H9 (cell line): ENCODE measurements around the gene BAZ1B. TPM values are rescaled to one million over a fixed set of nuclear protein-coding genes. Genes with fewer than 3 reads are reported as not detected.

Source experiments
- DNase-seq: peaks from one replicate; pipeline ENCODE4 v3.0.0-alpha.2; 2017
- H2AFZ ChIP-seq: one replicate; pipeline ENCODE4 v1.6.1; 2013; ENCODE audit warnings: mild to moderate bottlenecking, low read length, control low read depth, moderate library complexity
- H2AK5ac ChIP-seq: 2 replicates; pipeline ENCODE4 v1.6.1; 2013; ENCODE audit warnings: low read length, control low read depth, mixed read lengths; ENCODE audit not compliant: insufficient read length
- H2BK120ac ChIP-seq: one replicate; pipeline ENCODE4 v1.6.1; 2013; ENCODE audit warnings: low read depth, mild to moderate bottlenecking, low read length, control low read depth, inconsistent platforms; ENCODE audit not compliant: poor library complexity, severe bottlenecking
- H2BK12ac ChIP-seq: 2 replicates; pipeline ENCODE4 v1.6.1; 2013; ENCODE audit warnings: low read length, control low read depth, mixed read lengths, low read depth; ENCODE audit not compliant: insufficient read length
- H2BK15ac ChIP-seq: 2 replicates; pipeline ENCODE4 v1.6.1; 2013; ENCODE audit warnings: low read depth, low read length, control low read depth
- H2BK20ac ChIP-seq: one replicate; pipeline ENCODE4 v1.6.1; 2013; ENCODE audit warnings: low read depth, mild to moderate bottlenecking, low read length, control low read depth, inconsistent platforms; ENCODE audit not compliant: poor library complexity, severe bottlenecking
- H2BK5ac ChIP-seq: 2 replicates; pipeline ENCODE4 v1.6.1; 2013; ENCODE audit warnings: low read length, control low read depth, mixed read lengths; ENCODE audit not compliant: insufficient read length
- H3K14ac ChIP-seq: 2 replicates; pipeline ENCODE4 v1.6.1; 2013; ENCODE audit warnings: low read length, control low read depth; ENCODE audit not compliant: insufficient read depth
- H3K18ac ChIP-seq: 2 replicates; pipeline ENCODE4 v1.6.1; 2013; ENCODE audit warnings: low read depth, mild to moderate bottlenecking, mixed read lengths, low read length, control low read depth; ENCODE audit not compliant: insufficient read length
- H3K23ac ChIP-seq: 2 replicates; pipeline ENCODE4 v1.6.1; 2013; ENCODE audit warnings: low read length, control low read depth, mixed read lengths, low read depth; ENCODE audit not compliant: insufficient read length
- H3K23me2 ChIP-seq: 2 replicates; pipeline ENCODE4 v1.6.1; 2013; ENCODE audit warnings: low read depth, mild to moderate bottlenecking, mixed read lengths, low read length, control low read depth; ENCODE audit not compliant: insufficient read length, poor library complexity, severe bottlenecking
- H3K27ac ChIP-seq: 2 replicates; pipeline ENCODE4 v1.5.1; 2013; ENCODE audit warnings: low read length, control low read depth, mixed read lengths, low read depth; ENCODE audit not compliant: insufficient read length
- H3K27me3 ChIP-seq: 2 replicates; pipeline ENCODE4 v1.6.1; 2013; ENCODE audit warnings: low read length, control low read depth, inconsistent platforms; ENCODE audit not compliant: insufficient read depth
- H3K4ac ChIP-seq: 2 replicates; pipeline ENCODE4 v1.6.1; 2013; ENCODE audit warnings: low read depth, mild to moderate bottlenecking, control low read depth, inconsistent platforms, low read length, moderate library complexity
- H3K4me1 ChIP-seq: 2 replicates; pipeline ENCODE4 v1.6.1; 2013; ENCODE audit warnings: low read length, control low read depth, inconsistent platforms; ENCODE audit not compliant: insufficient read depth
- H3K4me2 ChIP-seq: 2 replicates; pipeline ENCODE4 v1.6.1; 2013; ENCODE audit warnings: low read length, control low read depth, mixed read lengths; ENCODE audit not compliant: insufficient read length, insufficient read depth
- H3K56ac ChIP-seq: 2 replicates; pipeline ENCODE4 v1.6.1; 2013; ENCODE audit warnings: low read depth, mild to moderate bottlenecking, mixed read lengths, low read length, control low read depth; ENCODE audit not compliant: insufficient read length
- H3K79me1 ChIP-seq: 2 replicates; pipeline ENCODE4 v1.6.1; 2013; ENCODE audit warnings: low read depth, mild to moderate bottlenecking, moderate library complexity, low read length, control low read depth, inconsistent platforms; ENCODE audit not compliant: insufficient read depth, poor library complexity, severe bottlenecking
- H3K79me2 ChIP-seq: 2 replicates; pipeline ENCODE4 v1.6.1; 2013; ENCODE audit warnings: low read length, control low read depth, inconsistent platforms; ENCODE audit not compliant: insufficient read depth
- H3K9ac ChIP-seq: 2 replicates; pipeline ENCODE4 v1.6.1; 2013; ENCODE audit warnings: low read length, control low read depth, mixed read lengths; ENCODE audit not compliant: insufficient read length; ENCODE audit errors: extremely low read depth
- H3K9me3 ChIP-seq: one replicate; pipeline ENCODE4 v1.6.1; 2013; ENCODE audit warnings: low read depth, low read length, inconsistent platforms; ENCODE audit not compliant: control insufficient read depth
- H3T11ph ChIP-seq: one replicate; pipeline ENCODE4 v1.6.1; 2013; ENCODE audit warnings: mild to moderate bottlenecking, low read length, control low read depth, inconsistent platforms
- H4K20me1 ChIP-seq: one replicate; pipeline ENCODE4 v1.6.1; 2013; ENCODE audit not compliant: control insufficient read depth, insufficient read length, insufficient read depth
- H4K5ac ChIP-seq: 2 replicates; pipeline ENCODE4 v1.6.1; 2013; ENCODE audit warnings: low read depth, mild to moderate bottlenecking, mixed read lengths, low read length, control low read depth; ENCODE audit not compliant: insufficient read length
- H4K8ac ChIP-seq: replicated peaks from 2 replicates; pipeline ENCODE4 v1.6.1; 2013; ENCODE audit warnings: low read length, control low read depth, mixed read lengths, low read depth; ENCODE audit not compliant: insufficient read length
- H4K91ac ChIP-seq: 2 replicates; pipeline ENCODE4 v1.6.1; 2013; ENCODE audit warnings: low read depth, mild to moderate bottlenecking, moderate library complexity, mixed read lengths, low read length, control low read depth; ENCODE audit not compliant: insufficient read length
- H3K27ac Mint-ChIP-seq, 3 experiments: 2 replicates in 2 of 3; 3 replicates in 1 of 3; pipeline ENCODE4 v1.8.0; 2020 to 2021; ENCODE audit warnings: mixed read lengths in 3 of 3, mild to moderate bottlenecking in 1 of 3, moderate library complexity in 1 of 3
- H3K27me3 Mint-ChIP-seq: 2 replicates; pipeline ENCODE4 v1.8.0; 2021; ENCODE audit warnings: low read depth, mild to moderate bottlenecking, moderate library complexity, mixed read lengths
- H3K36me3 Mint-ChIP-seq, 3 experiments: 2 replicates in 2 of 3; 3 replicates in 1 of 3; pipeline ENCODE4 v1.8.0; 2020 to 2021; ENCODE audit warnings: low read depth in 3 of 3, mixed read lengths in 3 of 3; ENCODE audit not compliant: insufficient read depth in 1 of 3
- H3K4me1 Mint-ChIP-seq, 2 experiments: 2 replicates each; pipeline ENCODE4 v1.8.0; 2020; ENCODE audit warnings: mixed read lengths in 2 of 2
- H3K4me3 Mint-ChIP-seq, 2 experiments: 2 replicates in 1 of 2; 3 replicates in 1 of 2; pipeline ENCODE4 v1.8.0; 2020 to 2021; ENCODE audit warnings: mild to moderate bottlenecking in 2 of 2, mixed read lengths in 2 of 2, moderate library complexity in 1 of 2
- H3K9me3 Mint-ChIP-seq, 2 experiments: 2 replicates in 1 of 2; 3 replicates in 1 of 2; pipeline ENCODE4 v1.8.0; 2020; ENCODE audit warnings: mild to moderate bottlenecking in 2 of 2, mixed read lengths in 2 of 2, moderate library complexity in 1 of 2
- WGBS: extraction: QIAGEN DNeasy Blood & Tissue Kit; methylation state at CpG from one replicate; pipeline ENCODE4 v1.1.7; 2013; ENCODE audit warnings: missing lambda C conversion rate, low lambda C conversion rate, mixed read lengths; ENCODE audit not compliant: insufficient read length; ENCODE audit errors: extremely low coverage; 5-methylcytosine and 5-hydroxymethylcytosine counted together
- total RNA-seq: library from RNA; stranded (reverse); gene quantifications from 2 replicates; pipeline ENCODE4 v1.2.1, GENCODE V29; 2021
- TF ChIP-seq, protein P1 (sequence below): fragments of 200-600 bp; sonication (generic); conservative IDR thresholded peaks from 3 replicates; pipeline ENCODE4 v1.8.0; 2021; ENCODE audit warnings: antibody characterized with exemption, mild to moderate bottlenecking

The BAZ1B gene
- total RNA-seq, 1 experiment from 2014 or later: 96.4 TPM

DNA sequence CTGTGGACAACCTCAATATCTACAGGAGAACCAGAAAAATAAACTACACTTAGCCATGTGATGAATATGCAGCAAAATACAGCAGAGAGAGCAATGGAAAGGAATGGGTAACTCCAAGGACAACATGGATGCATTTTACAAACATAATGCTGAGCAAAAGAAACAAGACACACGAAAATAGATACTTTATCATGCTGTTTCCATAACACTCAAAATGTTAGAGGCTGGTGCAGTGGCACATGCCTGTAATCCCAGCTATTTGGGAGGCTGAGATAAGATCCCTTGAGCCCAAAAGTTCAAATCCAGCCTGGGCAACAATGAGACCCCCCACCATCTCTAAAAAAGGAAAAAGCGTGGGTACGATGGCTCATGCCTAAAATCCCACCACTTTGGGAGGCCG is 27.1 kb upstream of the BAZ1B start:
- H4K5ac ChIP-seq: no peak overlapping the region
- no peak overlapping the region for H3K18ac ChIP-seq
- Mint-ChIP-seq H3K27me3 (no peaks in the 10 kb centered on the region), H3K4me3 (no peak overlapping the region), H3K36me3 (peaks cover 8 to 48% (median 28%) of the 10 kb centered on the region in 3 experiments; a peak in 6 of 7 replicates), H3K9me3 (no peaks in the 10 kb centered on the region), H3K27ac (peak overlapping the region in 1 of 3 experiments; percentile 29; a peak in 2 of 7 replicates), H3K4me1 (no peaks in the 10 kb centered on the region)
- no peak overlapping the region for H3T11ph ChIP-seq
- H3K14ac ChIP-seq: no peak overlapping the region
- no peak overlapping the region for H2BK5ac ChIP-seq
- DNase-seq: no peak
- H3K79me1 ChIP-seq: peaks cover 6% of the 10 kb centered on the region
- H2AFZ ChIP-seq: no peak overlapping the region
- no peak overlapping the region for H3K23ac ChIP-seq
- no peaks in the 10 kb centered on the region for H4K20me1 ChIP-seq
- no peak overlapping the region for H3K27ac ChIP-seq
- H3K4me2 ChIP-seq: no peak overlapping the region
- TF ChIP-seq, protein P1, sequence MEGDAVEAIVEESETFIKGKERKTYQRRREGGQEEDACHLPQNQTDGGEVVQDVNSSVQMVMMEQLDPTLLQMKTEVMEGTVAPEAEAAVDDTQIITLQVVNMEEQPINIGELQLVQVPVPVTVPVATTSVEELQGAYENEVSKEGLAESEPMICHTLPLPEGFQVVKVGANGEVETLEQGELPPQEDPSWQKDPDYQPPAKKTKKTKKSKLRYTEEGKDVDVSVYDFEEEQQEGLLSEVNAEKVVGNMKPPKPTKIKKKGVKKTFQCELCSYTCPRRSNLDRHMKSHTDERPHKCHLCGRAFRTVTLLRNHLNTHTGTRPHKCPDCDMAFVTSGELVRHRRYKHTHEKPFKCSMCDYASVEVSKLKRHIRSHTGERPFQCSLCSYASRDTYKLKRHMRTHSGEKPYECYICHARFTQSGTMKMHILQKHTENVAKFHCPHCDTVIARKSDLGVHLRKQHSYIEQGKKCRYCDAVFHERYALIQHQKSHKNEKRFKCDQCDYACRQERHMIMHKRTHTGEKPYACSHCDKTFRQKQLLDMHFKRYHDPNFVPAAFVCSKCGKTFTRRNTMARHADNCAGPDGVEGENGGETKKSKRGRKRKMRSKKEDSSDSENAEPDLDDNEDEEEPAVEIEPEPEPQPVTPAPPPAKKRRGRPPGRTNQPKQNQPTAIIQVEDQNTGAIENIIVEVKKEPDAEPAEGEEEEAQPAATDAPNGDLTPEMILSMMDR: no peak
- H2BK120ac ChIP-seq: no peak overlapping the region
- no peak overlapping the region for H2AK5ac ChIP-seq
- H4K91ac ChIP-seq: no peak overlapping the region
- no peak overlapping the region for H3K4ac ChIP-seq
- H2BK15ac ChIP-seq: no peak overlapping the region
- H2BK20ac ChIP-seq: no peak overlapping the region
- no peak overlapping the region for H2BK12ac ChIP-seq
- no peaks in the 10 kb centered on the region; the same call in 1 of the 2 replicates for H3K79me2 ChIP-seq
- H3K27me3 ChIP-seq: no peaks in the 10 kb centered on the region
- H3K23me2 ChIP-seq: no peaks in the 10 kb centered on the region
- no peaks in the 10 kb centered on the region for H3K9me3 ChIP-seq
- no CpG with 5 or more reads among the region's 4 CpGs for WGBS
- no peak overlapping the region for H4K8ac ChIP-seq
- H3K56ac ChIP-seq: no peak overlapping the region
- H3K4me1 ChIP-seq: no peaks in the 10 kb centered on the region
- H3K9ac ChIP-seq: no peak overlapping the region
